Dorsolateral prefrontal cortex (tissue), 118 donors: Measurements from ENCODE around the gene PUS7L. TPM values are rescaled to one million over a fixed set of nuclear protein-coding genes. Genes with fewer than 3 reads are reported as not detected.

Experiments
- total RNA-seq, 120 experiments: library from RNA; stranded (reverse); gene quantifications; one replicate each; pipeline versions ENCODE4 v1.2.3 to v1.2.4, GENCODE V29; 2022

Gene PUS7L
- total RNA-seq, 120 experiments from 2014 or later, result 12.6 to 43.8 (median 22.5) TPM

Other genes starting within 250 kb of the PUS7L start
- 1 to 10 TPM in 1 of 120 experiments, under 1 TPM in 91, not detected in 28; 0.08 to 1.2 (median 0.21) TPM for gene ADAMTS20, start 206.6 kb downstream of the PUS7L start, total RNA-seq
- gene IRAK4, start 161 bp upstream of the PUS7L start, total RNA-seq, result 10 to 100 TPM in 24 of 120 experiments, 1 to 10 TPM in 96; 4.0 to 15.1 (median 8.3) TPM
- 10 to 100 TPM; 32.8 to 64.6 (median 44.9) TPM for gene TWF1, start 47.5 kb upstream of the PUS7L start, total RNA-seq
- gene TMEM117, start 77.3 kb upstream of the PUS7L start, total RNA-seq, result 10 to 100 TPM in 103 of 120 experiments, 1 to 10 TPM in 17; 6.6 to 19.0 (median 12.4) TPM